ENCODE data around the gene PSMA5. TPM values are rescaled to one million over a fixed set of nuclear protein-coding genes. Genes with fewer than 3 reads are reported as not detected.

Gene PSMA5
- total RNA-seq, 2 experiments from 2014 or later: 192 to 210 TPM

DNA sequence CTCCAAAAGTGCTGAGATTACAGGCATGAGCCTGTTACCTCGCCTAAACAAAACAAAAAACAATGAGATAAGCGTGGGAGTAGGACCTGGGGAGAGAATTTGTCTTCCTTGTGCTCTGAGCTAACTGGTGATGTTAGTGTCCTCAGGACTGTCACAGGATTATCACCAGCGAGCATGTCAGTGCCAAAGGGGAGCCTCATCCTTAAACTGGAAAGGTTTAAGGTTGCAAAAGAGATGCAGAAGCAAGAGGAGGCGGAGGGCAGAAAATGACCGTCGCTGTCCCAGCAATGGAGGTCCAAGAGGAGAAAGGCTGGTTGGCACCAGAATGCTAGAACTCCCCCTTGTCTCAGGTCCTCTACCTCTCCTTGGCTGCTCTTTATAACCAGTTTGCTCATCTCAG lies 44.0 kb upstream of the PSMA5 start:
- Mint-ChIP-seq H3K27ac (no peak overlapping the region), H3K9me3 (no peaks in the 10 kb centered on the region), H3K36me3 (ENCODE audit: low read depth) (no peaks in the 10 kb centered on the region), H3K4me3 (no peak overlapping the region), H3K4me1 (ENCODE audit: low read depth) (peaks cover 2% of the 10 kb centered on the region), H3K27me3 (peaks cover 46% of the 10 kb centered on the region)
- no peak for ATAC-seq
- intact Hi-C loops (cut with micrococcal nuclease): no loop called here
- DNase-seq: no peak
- CTCF ChIA-PET: interaction anchor here (1.2 to 2.8 kb wide), 3 partner anchors 8 to 170 kb away, joined by 4 to 10 read pairs (median 6); partner anchors contain the start of gene ATXN7L2
- POLR2A ChIA-PET: interaction anchor here (1.1 kb wide), 1 partner anchor 13 kb away, joined by 5 read pairs; the partner anchor contains the start of gene ATXN7L2
- TF ChIP-seq, protein P1, sequence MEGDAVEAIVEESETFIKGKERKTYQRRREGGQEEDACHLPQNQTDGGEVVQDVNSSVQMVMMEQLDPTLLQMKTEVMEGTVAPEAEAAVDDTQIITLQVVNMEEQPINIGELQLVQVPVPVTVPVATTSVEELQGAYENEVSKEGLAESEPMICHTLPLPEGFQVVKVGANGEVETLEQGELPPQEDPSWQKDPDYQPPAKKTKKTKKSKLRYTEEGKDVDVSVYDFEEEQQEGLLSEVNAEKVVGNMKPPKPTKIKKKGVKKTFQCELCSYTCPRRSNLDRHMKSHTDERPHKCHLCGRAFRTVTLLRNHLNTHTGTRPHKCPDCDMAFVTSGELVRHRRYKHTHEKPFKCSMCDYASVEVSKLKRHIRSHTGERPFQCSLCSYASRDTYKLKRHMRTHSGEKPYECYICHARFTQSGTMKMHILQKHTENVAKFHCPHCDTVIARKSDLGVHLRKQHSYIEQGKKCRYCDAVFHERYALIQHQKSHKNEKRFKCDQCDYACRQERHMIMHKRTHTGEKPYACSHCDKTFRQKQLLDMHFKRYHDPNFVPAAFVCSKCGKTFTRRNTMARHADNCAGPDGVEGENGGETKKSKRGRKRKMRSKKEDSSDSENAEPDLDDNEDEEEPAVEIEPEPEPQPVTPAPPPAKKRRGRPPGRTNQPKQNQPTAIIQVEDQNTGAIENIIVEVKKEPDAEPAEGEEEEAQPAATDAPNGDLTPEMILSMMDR (IDR thresholded peaks at IDR 0.05): no peak

DNA sequence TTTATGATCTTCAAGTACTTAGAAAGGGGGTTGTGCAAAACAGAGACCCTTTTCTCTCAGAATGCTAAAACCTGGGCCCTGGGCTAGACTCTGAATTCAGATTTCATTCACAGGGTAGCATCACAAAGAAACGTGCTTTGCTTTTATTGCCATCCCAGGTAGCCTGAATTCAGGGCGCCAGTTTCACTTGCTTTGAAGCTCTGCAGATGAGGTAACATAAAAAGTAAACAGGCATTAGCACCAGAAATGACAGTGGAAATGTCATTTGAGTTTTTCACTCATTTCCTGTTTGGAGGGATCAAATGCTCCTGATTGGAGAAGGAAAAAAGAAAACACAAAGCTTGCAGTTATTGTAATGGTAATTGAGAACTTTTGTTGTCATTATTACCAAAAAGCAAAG lies 42.7 kb upstream of the PSMA5 start:
- DNase-seq (no peak), ATAC-seq (no peak)
- TF ChIP-seq, protein P1 (IDR thresholded peaks at IDR 0.05): no peak
- intact Hi-C loops (cut with micrococcal nuclease): no loop called here
- ChIA-PET POLR2A (interaction anchor here (0.5 to 1.5 kb wide), 5 partner anchors 11 to 45 kb away, joined by 3 to 5 read pairs (median 4); partner anchors contain the start of gene PSMA5), CTCF (interaction anchor here (1.1 to 2.8 kb wide), 4 partner anchors 14 to 171 kb away, joined by 3 to 10 read pairs (median 6); partner anchors contain the start of gene ATXN7L2)
- Mint-ChIP-seq H3K9me3 (no peaks in the 10 kb centered on the region), H3K4me3 (no peak overlapping the region), H3K4me1 (ENCODE audit: low read depth) (peaks cover 2% of the 10 kb centered on the region), H3K27ac (no peak overlapping the region), H3K36me3 (ENCODE audit: low read depth) (no peaks in the 10 kb centered on the region), H3K27me3 (peaks cover 57% of the 10 kb centered on the region)

DNA sequence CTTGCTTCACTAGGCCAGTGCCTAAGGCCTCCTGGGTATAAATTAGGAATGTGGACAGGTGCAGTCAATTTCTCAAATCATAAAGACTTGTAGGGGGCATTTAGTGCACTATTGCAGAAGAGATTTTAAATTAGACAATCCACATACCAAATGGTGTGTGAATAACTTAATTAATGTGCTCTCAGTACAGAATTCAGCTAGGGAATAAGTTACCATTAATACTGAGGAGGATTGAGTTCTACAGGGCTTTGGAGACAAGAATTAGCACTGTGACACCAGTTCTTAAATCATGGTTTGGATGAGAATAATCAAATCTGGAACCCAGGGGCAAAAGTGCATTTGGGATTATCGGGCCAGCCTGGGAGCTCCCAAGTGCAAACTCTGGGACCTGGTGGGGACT lies 41.8 kb upstream of the PSMA5 start:
- POLR2A ChIA-PET: interaction anchor here (0.5 to 1.5 kb wide), 4 partner anchors 10 to 569 kb away, joined by 3 to 5 read pairs (median 4); no protein-coding TSS in a partner anchor
- no peak overlapping the region for H3K4me3 Mint-ChIP-seq
- intact Hi-C loops (cut with micrococcal nuclease): no loop called here

DNA sequence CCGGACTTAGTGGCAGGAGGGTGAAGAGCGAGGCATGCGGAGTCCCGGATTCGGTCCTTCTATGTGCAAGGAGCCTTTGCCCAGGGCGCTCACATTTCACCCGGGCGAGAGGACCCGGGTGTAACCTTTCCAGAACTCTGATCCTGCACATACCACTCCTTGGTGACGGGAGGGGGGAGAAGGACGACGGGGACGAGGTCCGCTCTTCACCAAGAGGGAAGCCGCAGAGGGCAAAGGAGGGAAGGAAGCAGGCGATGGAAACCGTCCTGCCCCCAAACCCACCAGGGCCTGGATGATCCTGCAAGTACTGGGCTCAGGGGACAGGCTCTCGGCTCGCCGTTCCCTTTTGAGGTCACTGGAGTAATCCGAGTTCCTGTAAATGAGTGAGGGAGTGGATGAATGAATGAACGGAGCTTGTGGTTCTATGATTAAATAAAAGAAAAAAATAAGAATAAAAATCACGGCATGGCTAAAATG lies 41.1 kb upstream of the PSMA5 start:
- ATAC-seq: no peak
- peaks cover 57% of the 10 kb centered on the region for H3K27me3 Mint-ChIP-seq
- CTCF ChIA-PET: interaction anchor here (1.5 kb wide), 1 partner anchor 69 kb away, joined by 5 read pairs; no protein-coding TSS in a partner anchor
- no peaks in the 10 kb centered on the region for H3K9me3 Mint-ChIP-seq
- no peaks in the 10 kb centered on the region for H3K36me3 Mint-ChIP-seq (ENCODE audit: low read depth)
- TF ChIP-seq, protein P1 (IDR thresholded peaks at IDR 0.05): no peak
- intact Hi-C loops (cut with micrococcal nuclease): no loop called here
- no peak overlapping the region for H3K27ac Mint-ChIP-seq
- POLR2A ChIA-PET: no interaction called here
- no peak for DNase-seq
- H3K4me1 Mint-ChIP-seq (ENCODE audit: low read depth): peaks cover 2% of the 10 kb centered on the region
- H3K4me3 Mint-ChIP-seq: peak overlapping the region; percentile 21

More for the DNA sequence above, 41.8 kb upstream of the PSMA5 start:
- H3K27me3 Mint-ChIP-seq: peaks cover 58% of the 10 kb centered on the region
- CTCF ChIA-PET: interaction anchor here (1.5 kb wide), 1 partner anchor 69 kb away, joined by 5 read pairs; no protein-coding TSS in a partner anchor
- no peak for ATAC-seq
- peaks cover 2% of the 10 kb centered on the region for H3K4me1 Mint-ChIP-seq (ENCODE audit: low read depth)
- H3K9me3 Mint-ChIP-seq: no peaks in the 10 kb centered on the region
- no peaks in the 10 kb centered on the region for H3K36me3 Mint-ChIP-seq (ENCODE audit: low read depth)
- TF ChIP-seq, protein P1 (IDR thresholded peaks at IDR 0.05): no peak
- DNase-seq: no peak
- no peak overlapping the region for H3K27ac Mint-ChIP-seq

DNA sequence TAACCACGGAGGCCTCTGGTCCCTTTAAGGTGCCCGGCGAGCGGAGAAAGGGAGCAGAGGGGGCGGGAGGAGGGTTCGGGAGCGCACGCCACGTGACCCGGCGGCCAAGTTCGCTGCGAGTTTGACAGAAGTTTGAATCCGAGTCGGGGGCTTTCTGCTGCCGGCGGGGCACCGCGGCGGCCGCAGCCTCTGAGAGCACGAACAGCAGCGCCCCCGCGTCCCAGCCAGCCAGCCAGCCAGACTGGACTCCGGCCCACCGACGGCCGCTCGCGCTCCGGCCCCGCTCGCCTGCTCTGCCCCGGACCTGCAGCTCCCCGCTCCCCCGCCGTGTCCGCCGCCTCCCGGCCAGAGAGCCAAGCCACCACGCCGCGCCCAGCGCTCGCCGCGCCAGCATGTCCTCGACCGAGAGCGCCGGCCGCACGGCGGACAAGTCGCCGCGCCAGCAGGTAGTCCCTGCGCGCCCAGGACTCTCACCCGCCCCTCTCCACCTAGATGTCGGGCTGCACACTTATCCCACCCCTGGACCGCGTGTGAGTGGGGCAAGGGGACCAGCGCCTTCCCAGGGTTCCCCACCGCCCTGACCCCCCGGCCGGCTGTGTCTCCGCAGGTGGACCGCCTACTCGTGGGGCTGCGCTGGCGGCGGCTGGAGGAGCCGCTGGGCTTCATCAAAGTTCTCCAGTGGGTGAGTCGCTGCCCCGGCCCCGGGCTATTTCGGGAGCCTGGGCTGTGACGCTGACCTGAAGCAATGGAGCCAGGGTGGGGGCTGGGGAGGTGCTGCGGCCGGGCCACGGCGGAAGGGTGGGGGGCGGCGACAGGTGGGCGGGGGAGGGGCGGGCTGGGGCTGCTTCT lies 40.4 kb upstream of the PSMA5 start, which contains the start of gene SYPL2:
SYPL2 (plus strand) TSS at position 95 of the 849 bp plus-strand sequence; CDS start at position 393, 298 bp downstream.
- peak; percentile 56 for ATAC-seq
- Mint-ChIP-seq H3K36me3 (ENCODE audit: low read depth) (no peaks in the 10 kb centered on the region), H3K9me3 (no peaks in the 10 kb centered on the region), H3K27ac (no peak within 1 kb of the TSS), H3K4me3 (peak within 1 kb of the TSS; percentile 59), H3K27me3 (peaks cover 53% of the 10 kb centered on the region), H3K4me1 (ENCODE audit: low read depth) (peaks cover 2% of the 10 kb centered on the region)
- DNase-seq: peak; percentile 30
- CTCF ChIA-PET: no interaction called here
- POLR2A ChIA-PET: no interaction called here
- intact Hi-C loops (cut with micrococcal nuclease): no loop called here
- TF ChIP-seq, protein P1 (IDR thresholded peaks at IDR 0.05): no peak
